Ovary (tissue), 3 donors: Measurements from ENCODE around the gene FBLN2.

Experiments
- EP300 ChIP-seq: sonication (generic); formaldehyde crosslinking; IDR thresholded peaks from one replicate; pipeline ENCODE4 v1.6.1; 2017; ENCODE audit warnings: antibody characterized with exemption
- POLR2A ChIP-seq: fragments of 450-650 bp; IDR thresholded peaks from one replicate; pipeline ENCODE4 v1.6.1; 2017; ENCODE audit warnings: antibody characterized with exemption, mild to moderate bottlenecking, moderate library complexity
- TF ChIP-seq, protein P1 (sequence below), 3 donors: fragments of 450-650 bp in 2 of 3; fragments of 200-600 bp in 1 of 3; IDR thresholded peaks; one replicate each; pipeline versions ENCODE4 v1.5.1 to v1.8.0; 2016 to 2022; ENCODE audit warnings: antibody characterized with exemption in 3 of 3, mild to moderate bottlenecking in 1 of 3
- donor health status: DM: no; HTN: no; CAD: no.

DNA sequence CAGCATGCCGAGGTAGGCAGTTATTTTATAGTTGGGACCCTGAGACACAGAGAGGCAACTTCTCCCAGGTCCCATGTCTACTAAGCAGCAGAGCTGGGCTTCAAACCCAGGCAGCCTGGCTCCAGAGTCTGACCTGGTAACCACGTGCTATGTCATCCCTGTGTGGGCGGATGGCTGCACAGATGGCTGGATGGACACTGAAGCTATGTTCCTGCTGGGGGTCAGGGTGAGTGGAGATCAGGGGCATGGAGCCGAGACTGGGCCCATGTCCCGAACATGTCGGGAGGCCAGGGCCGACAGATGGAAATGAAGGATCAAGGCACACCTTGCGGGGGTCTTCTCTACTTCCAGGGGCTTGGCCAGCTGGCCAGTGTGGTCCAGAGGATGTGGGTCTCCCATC lies 9.3 kb upstream of the FBLN2 start:
- TF ChIP-seq, protein P1, sequence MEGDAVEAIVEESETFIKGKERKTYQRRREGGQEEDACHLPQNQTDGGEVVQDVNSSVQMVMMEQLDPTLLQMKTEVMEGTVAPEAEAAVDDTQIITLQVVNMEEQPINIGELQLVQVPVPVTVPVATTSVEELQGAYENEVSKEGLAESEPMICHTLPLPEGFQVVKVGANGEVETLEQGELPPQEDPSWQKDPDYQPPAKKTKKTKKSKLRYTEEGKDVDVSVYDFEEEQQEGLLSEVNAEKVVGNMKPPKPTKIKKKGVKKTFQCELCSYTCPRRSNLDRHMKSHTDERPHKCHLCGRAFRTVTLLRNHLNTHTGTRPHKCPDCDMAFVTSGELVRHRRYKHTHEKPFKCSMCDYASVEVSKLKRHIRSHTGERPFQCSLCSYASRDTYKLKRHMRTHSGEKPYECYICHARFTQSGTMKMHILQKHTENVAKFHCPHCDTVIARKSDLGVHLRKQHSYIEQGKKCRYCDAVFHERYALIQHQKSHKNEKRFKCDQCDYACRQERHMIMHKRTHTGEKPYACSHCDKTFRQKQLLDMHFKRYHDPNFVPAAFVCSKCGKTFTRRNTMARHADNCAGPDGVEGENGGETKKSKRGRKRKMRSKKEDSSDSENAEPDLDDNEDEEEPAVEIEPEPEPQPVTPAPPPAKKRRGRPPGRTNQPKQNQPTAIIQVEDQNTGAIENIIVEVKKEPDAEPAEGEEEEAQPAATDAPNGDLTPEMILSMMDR (IDR thresholded peaks at IDR 0.05): no peak
- no peak for TF ChIP-seq POLR2A
- TF ChIP-seq EP300: no peak
